COLO829 (cell line): Measurements from ENCODE around the gene LGALS8.
"Not testable (repeated sequence)": the region's sequence is repeated elsewhere in the genome, so short reads cannot be mapped to it uniquely, and the experiment has no call there.

ENCODE experiments used
- DNase-seq: peaks from one replicate; pipeline ENCODE4 v3.0.0; 2012; ENCODE audit warnings: low spot score

LGALS8 gene

DNA sequence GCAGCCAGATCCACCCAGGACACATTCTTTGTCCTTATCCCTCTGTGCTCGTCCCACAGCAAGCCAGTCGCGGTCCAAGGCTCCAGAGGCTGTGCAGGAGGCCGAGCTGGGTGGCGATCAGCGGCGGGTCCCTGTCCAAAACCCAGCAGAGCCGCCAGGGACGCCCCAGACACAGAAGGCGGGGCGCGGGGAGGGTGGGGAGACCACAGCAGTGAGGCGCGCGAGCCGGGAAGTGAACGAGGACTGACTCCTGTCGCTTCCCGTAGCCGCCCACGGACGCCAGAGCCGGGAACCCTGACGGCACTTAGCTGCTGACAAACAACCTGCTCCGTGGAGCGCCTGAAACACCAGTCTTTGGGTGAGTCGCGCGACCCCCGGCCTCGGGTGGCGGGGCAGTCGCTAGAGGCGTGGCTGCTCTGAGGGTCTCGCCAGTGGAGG lies at the start of gene LGALS8:
Gene LGALS8, plus strand, starts transcription at position 279 of the 438 bp plus-strand sequence. CDS start 2,089 bp downstream, outside the sequence.
- DNase-seq, result peak; percentile 82

DNA sequence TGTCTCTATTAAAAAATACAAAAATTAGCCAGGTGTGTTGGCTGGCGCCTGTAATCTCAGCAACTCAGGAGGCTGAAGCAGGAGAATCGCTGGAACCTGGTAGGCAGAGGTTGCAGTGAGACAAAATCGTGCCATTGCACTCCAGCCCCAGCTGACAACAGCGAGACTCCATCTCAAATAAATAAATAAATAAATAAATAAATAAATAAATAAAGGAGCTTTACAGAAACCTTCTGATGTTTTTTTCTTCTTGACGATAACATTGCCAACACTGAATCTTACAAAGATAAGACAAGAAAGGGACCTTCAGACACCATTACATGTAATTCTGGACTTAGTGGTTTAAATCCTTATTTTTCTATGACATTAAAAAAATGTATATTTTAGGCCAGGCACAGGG lies 47.8 kb upstream of the LGALS8 start:
- DNase-seq, result no peak

DNA sequence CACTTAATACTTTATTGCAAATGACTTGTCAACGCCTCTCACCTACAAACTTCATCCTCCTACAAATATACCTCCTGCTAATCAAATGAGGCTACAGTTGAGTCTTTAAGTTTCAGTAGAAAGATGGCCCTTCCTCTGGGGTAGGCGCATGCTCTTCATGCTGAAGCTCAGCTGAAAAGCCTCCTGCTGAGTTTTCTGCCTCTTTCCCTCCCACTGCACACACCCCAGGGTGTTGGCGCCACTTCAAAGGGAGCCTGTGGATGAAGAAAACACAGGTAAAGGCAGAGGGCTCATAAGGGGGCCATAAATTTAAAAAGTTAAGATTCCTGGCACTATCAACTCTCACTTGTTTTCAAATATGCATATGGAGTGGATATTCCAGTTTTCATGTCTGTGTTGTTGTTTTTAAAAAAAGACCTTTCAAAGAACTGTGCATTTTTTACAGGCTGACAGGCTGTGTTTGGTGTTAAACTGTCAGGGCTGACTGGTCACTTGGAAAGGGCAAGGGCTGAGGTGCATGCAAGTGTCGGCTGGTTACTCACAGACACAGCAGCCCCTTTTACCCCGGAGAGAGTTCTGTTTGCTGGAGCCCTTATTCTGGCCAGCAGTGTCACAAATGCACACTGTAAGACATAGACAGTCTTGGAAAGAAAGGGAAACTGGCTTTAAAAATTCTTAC lies 42.9 kb upstream of the LGALS8 start:
- no peak for DNase-seq

GRCh38 chr1:236484310-236484971 lies 39.3 kb upstream of the LGALS8 start:
- no peak for DNase-seq

GRCh38 chr1:236486356-236487002 lies 37.3 kb upstream of the LGALS8 start:
- no peak for DNase-seq

DNA sequence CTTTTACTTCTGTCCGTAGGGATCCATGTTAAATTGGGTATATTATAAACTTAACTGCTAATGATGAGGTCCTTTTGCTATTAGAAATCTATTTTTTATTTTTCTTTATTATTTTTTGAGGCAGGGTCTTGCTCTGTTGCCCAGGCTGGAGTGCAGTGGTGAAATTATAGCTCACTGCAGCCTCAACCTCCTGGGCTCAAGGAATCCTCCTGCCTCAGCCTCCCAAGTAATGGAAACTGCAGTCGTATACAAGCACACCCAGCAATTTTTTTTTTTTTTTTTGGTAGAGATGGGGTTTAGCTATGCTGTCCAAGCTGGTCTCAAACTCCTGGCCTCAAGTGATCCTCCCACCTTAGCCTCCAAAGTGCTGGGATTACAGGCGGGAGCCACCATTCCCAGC lies 34.6 kb upstream of the LGALS8 start:
- DNase-seq, result not testable (repeated sequence)

DNA sequence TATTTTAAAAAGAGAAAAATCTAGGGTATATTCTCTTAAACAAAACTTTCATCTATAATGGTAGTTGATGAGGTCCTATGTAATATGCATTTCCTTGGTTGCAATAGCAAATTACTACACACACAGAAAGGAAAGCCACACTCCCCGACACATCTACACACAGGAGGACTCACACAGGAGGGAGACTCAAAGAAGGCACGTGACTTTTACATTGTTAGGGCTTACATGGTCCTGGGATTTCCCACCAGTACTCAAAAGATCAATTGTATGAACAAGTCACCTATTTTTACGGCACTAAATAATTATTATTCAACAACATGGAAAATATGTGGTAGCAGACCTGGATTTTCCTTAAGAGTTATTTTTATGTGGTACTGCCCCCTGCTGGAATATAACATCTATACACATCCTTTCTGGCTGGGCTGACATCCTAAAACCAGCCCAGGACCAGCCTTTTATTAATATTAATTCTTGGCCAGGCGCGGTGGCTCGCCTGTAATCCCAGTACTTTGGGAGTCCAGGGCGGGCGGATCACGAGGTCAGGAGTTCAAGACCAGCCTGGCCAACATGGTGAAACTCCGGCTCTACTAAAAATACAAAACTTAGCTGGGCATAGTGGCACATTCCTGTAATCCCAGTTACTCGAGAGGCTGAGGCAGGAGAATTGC lies 33.9 kb upstream of the LGALS8 start:
- DNase-seq, result peak; percentile 83

- DNase-seq, result no peak
These were observed 32.2 kb upstream of the LGALS8 start for GRCh38 chr1:236491469-236492136.

DNA sequence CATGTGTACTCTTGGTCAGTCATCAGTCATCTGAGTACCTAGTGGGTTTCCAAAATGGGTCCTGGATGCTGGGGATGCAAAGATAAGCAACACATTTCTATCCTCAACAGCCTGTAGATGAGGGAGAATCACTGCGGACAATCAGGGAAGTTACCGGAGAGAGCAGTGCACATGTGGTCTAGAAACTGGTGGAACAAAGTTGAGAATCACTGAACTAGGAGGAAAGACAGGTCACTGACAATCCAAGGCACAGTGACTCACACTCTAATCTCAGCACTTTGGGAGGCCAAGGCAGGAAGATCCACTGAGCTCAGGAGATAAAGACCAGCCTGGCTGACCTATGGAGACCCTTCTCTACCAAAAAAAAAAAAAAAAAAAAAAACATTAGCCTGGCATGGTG lies 31.4 kb upstream of the LGALS8 start:
- DNase-seq, result no peak

GRCh38 chr1:236494082-236494481 lies 29.7 kb upstream of the LGALS8 start:
- no peak for DNase-seq

DNA sequence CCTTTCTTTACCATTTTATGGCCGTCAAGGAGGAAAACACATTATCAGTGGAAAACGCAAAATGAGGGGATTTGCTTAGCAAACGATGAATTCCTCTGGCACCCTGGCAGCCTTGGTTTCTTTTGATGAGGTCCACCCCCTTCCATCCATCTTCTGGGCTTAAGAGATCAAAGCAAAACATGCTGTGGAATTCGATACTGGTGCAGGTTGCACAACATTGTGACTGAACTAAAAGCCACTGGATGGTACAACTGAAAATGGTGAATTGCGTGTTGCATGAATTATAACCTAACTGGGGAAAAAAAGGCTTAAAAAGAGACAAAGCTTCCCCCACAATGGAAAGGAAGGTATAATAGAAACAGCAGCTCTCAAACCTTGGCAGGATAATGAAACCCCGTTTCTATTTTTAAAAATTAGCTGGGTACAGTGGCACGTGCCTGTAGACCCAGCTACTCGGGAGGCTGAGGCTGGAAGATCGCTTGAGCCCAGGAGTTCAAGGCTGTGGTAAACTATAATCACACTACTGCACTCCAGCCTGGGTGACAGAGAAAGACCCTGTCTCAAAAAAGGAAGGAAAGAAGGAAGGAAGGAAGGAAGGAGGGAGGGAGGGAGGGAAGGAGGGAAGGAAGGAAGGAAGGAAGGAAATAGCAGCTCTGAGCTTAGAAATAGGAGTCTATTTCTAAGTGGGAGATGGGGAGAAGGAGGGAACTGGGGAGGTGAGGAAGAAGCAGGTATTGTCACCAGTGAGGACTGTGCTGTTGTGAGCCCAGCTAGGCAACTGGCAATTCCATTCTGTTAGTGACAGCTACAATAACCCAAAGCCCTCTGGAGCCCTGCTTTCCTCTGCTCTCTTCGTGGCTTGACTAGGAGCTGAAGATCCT lies 29.0 kb upstream of the LGALS8 start:
- DNase-seq, result no peak

- DNase-seq, result no peak
These were observed 28.2 kb upstream of the LGALS8 start for GRCh38 chr1:236495467-236496112.

- no peak for DNase-seq
These were observed 25.9 kb upstream of the LGALS8 start for GRCh38 chr1:236497908-236498307.

GRCh38 chr1:236501093-236501492 lies 22.7 kb upstream of the LGALS8 start:
- no peak for DNase-seq

- DNase-seq, result no peak
These were observed 21.2 kb upstream of the LGALS8 start for GRCh38 chr1:236502579-236502971.

GRCh38 chr1:236502972-236503639 lies 20.7 kb upstream of the LGALS8 start:
- DNase-seq, result peak; percentile 65

DNA sequence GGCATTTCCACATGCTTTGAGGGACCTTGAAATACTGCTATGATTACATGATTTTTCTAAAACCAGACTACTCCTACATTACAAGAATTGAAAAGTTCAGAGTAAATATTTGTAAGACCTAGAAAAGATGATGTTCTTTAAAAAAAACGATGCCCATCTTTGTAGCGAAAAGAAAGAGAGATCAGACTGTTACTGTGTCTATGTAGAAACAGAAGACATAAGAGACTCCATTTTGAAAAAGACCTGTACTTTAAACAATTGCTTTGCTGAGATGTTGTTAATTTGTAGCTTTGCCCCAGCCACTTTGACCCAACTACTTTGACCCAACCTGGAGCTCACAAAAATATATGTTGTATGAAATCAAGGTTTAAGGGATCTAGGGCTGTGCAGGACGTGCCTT lies 19.4 kb upstream of the LGALS8 start:
- DNase-seq, result not testable (repeated sequence)

- DNase-seq, result no peak
These were observed 16.6 kb upstream of the LGALS8 start for GRCh38 chr1:236507022-236507700.

DNA sequence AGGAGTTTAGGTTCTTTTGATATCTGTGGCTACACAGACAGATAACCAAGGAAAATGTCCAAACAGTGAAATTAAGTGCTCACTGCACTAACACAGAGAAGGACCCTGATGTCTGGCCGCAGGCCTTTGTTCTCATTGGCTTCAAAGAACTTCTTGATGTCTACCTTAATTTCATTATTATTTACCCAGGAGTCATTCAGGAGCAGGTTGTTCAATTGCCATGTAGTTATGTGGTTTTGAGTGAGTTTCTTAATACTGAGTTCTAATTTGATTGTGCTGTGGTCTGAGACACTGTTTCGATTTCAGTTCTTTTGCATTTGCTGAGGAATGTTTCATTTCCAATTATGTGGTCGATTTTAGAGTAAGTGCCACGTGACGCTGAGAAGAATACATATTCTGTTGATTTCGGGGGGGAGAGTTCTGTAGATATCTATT lies 15.2 kb upstream of the LGALS8 start:
- DNase-seq, result no peak
